Middle frontal gyrus (tissue), 1 donor: Measurements from ENCODE around the gene KDM1A.
"Not testable (repeated sequence)": the region's sequence is repeated elsewhere in the genome, so short reads cannot be mapped to it uniquely, and the experiment has no call there.

Experiments
- DNase-seq: peaks from one replicate; pipeline ENCODE4 v3.0.0-alpha.2; 2015; ENCODE audit warnings: low spot score; ENCODE audit errors: extremely low spot score

The KDM1A gene

DNA sequence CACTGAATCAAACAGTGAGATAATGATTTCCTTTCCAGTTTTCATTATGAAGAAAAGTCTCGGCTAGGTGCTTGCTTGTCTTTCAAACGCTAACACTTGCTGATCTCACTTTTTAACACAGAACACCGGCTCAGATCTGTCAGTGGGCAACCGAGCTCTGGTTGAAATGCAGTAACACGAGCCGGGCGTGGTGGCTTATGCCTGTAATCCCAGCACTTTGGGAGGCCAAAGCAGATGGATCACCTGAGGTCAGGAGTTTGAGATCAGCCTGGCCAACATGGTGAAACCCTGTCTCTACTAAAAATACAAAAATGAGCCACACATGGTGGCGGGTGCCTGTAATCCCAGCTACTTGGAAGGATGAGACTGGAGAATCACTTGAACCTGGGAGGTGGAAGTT, 9.2 kb upstream of the KDM1A start:
- not testable (repeated sequence) for DNase-seq

- DNase-seq: no peak
Measured at GRCh38 chr1:23013657-23014056, 5.6 kb upstream of the KDM1A start.

DNA sequence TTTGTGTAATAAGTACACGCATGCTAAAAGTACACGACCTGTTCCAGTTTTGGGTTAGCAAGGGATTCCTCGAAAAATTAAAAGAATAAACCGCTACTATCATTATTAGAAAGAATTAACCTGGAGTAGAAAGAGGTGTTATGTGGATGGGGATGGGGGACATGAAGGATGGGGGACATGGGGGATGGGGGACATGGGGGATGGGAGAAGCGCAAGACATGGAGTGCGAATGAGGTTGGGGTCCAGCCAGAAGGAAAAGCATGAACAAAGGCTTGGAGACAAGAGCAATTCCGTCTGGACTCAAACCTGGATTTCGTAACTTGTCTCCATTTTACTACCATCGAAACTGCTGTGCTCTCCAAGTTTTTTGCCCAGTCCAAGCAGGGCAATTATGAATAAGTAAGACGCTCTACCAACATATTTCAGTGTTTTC, 591 bp upstream of the KDM1A start:
- no peak for DNase-seq

- no peak for DNase-seq
Measured at GRCh38 chr1:23019863-23020625, 776 bp downstream of the KDM1A start.

- no peak for DNase-seq
Measured at GRCh38 chr1:23020706-23021405, 1.6 kb downstream of the KDM1A start.

DNA sequence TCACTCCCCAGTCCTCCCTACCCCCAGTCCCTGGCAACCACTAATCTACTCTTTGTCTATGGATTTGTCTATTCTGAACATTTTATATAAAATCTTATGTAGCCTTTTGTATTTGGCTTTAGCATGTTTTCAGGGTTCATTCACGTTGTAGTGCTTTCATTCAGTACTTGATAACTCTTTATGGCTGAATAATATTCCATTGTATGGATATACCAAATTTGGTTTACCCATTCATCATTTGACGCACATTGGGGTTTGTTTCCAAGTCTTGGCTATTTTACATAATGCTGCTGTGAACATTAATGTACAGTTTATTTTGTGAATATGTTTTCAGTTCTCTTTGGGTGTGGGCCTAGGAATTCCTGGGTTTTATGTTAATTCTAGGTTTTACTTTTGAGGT, 2.6 kb downstream of the KDM1A start:
- no peak for DNase-seq

DNA sequence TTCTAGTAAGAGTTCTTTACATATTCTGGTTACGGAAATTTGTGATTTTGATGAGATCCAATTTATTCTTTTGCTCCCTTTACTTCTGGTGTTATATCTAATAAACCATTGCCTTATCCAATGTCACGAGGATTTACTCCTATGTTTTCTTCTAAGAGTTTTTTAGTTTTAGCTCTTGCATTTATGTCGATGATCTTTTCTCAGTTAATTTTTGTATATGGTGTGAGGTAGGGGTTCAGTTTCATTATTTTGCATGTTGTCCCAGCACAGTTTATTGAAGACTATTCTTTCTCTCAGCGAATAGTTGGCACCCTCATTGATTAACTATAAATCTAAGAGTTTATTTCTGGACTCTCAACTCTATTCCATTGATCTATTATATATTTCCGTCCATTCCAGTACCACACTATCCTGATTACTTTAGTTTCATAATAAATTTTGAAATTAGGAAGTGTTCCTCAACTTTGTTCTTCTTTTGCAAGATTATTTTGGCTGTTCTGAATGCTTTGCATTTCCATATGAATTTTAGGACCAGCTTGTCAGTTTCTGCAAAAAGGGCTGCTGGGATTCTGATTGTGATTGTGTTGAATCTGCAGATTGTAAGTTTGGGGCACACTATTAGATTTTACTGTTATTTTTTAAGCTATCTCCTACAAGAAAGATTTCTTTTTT, 4.0 kb downstream of the KDM1A start:
- DNase-seq: no peak

DNA sequence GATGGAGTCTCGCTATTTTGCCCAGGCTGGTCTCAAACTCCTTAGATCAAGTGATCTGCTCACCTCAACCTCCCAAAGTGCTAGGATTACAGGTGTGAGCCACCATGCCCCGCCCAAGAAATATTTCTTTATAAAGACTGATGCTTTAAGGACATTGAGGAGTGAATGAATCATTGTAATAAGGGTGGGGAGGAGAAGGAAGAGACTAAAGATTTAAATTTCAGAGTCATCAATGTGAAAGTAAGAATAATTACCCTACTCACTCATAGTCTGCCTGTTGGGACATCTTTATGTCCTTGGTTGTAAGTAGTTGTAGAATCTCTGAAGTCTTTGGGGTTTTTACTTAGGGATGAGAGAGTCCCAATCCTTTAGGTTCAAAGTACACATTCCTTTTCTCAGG, 7.3 kb downstream of the KDM1A start:
- DNase-seq: no peak

DNA sequence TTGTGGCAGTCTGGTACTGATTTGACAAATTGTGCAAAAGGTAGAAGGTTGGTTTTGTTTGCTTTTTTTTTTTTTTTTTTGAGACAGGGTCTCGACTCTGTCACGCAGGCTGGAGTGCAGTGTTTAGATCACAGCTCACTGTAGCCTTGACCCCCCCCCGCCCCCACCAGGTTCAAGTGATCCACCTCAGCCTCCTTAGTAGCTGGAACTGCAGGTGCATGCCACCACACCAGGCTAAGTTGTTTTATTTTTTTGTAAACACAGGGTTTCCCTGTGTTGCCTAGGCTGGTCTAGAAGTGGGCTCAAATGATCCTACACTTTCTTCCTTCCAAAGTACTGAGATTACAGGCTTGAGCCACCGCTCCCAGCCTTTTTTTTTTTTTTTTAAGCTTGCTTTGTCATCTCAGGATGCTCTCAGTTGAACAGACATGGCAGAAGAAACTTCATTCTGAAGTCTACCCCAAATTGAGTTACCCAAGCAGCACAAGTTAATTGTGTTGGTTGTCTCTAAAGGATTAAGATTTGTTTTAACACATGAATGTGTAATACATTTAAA, 8.2 kb downstream of the KDM1A start:
- no peak for DNase-seq

DNA sequence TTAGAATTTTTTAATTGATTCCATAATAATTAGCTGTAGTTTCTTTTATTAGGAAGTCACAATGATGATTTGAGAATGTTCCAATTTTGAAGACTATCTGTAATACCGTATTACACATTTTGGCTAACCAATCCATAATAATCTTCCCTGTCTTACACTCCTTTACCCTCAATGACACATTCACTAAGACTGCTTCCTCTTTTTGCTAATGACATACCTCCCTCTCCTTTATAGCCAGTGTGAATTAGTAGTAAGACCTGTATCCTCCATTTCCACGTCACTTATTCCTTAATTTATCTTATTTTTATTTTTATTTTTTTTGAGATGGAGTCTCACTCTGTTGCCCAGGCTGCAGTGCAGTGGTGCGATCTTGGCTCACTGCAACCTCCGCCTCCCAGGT, 10.1 kb downstream of the KDM1A start:
- no peak for DNase-seq

GRCh38 chr1:23035823-23036452, 16.7 kb downstream of the KDM1A start:
- no peak for DNase-seq

DNA sequence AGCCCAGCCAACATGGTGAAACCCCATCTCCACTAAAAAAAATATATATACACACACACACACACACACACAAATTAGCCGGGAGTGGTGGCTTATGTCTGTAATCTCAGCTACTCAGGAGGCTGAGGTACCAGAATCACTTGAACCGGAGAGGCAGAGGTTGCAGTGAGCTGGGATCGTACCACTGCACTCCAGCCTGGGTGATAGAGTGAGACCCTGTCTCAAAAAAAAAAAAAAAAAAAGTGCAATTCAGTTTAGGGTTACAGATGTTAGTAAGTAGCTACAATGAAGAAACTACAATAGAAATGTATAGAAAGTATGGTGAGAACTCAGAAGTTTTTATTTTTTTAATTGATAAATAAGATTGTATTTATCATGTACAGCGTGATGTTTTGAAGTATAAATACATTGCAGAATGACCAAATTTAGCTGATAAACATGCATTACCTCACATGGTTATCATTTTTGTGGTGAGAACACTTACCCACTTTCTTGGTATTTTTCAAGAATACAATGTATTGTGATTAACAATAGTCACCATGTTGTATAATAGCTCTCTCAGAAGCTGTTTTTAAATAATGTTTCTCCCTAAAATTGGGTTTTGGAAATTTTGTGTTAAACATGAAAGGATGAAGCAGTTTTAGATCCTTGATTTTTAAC, 17.9 kb downstream of the KDM1A start:
- DNase-seq: no peak

DNA sequence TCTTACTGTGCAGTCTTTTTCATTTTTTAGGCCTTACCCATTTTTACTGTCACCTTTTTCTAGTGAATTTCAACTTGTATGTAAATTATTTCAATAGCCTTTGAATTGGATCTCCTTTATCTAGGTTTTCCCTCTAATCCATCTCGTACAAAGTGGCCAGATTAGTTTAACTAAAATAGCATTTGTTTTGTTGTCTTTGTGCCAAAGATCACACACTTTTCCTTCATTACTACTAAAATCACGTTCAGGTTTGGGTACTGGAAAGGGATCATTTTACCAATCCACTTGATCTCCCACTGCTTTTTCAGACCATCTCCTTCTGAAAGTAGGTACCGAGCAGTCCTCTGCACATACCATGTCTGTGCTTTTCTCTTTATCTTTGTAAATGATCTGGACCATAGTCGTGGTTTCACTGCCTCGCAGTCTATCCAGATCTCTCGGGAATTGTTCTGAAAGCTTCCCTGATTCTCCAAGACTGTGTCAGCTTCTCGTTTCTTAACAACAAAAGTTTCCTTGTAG, 20.1 kb downstream of the KDM1A start:
- no peak for DNase-seq

GRCh38 chr1:23040509-23040908, 21.2 kb downstream of the KDM1A start:
- DNase-seq: no peak

- DNase-seq: no peak
Measured at GRCh38 chr1:23044035-23044434, 24.8 kb downstream of the KDM1A start.

- DNase-seq: no peak
Measured at GRCh38 chr1:23050201-23050600, 30.9 kb downstream of the KDM1A start.

- no peak for DNase-seq
Measured at GRCh38 chr1:23051290-23051909, 32.1 kb downstream of the KDM1A start.

DNA sequence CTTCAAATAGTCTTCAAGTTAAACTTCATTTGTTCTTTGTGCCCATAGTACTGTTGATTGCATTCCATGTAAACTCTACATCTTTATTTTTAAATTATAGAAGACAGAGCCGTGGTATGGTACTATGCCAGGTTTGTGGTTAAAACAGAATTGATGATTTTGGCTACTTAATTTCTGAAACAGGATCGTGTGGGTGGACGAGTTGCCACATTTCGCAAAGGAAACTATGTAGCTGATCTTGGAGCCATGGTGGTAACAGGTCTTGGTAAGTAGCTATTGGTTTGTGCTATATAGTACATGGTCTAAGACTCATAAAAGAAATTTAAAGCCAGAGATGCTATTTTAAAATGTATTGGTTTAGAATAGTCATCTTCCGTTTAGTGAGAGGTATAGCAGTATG, 38.0 kb downstream of the KDM1A start:
- DNase-seq: no peak

DNA sequence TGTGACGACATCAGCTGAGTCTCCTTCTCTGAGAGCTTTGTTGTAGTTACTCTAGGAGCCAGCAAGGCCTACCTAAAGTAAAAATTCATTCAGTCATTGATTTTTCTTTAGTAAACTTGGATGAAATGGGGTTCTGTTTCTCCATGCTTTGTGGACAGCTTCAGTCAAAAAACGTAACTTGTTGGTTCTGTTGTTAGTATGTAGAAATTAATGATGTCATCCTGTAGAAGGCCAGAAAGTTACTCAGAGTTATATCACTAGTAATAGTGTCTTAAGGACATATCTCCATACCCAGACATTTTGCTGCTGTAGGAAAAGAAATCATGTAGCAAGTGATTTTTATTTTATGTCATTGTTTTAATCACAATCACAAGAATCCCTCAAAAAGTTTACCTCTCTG, 43.0 kb downstream of the KDM1A start:
- DNase-seq: no peak

DNA sequence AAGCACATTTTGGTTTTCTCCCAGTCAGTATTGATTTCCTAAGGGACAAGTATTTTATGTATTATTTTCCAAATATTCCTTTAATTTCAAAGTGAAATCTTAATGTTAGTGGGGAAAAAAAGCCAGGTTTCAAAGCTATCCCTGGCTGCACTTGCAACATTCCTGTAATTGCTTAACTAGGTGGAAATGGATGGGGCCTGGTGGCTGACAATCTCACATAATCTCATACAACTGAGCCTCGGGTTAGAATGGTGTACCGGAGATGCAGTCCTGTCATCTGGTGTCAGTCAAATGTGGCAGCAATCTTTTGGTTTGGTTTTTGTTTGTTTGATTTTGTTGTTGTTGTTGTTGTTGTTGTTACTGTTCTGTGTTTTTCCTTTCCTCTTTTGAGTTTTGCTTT, 46.1 kb downstream of the KDM1A start:
- no peak for DNase-seq
